BJ (cell line): ENCODE data around the gene CPTP. TPM values are rescaled to one million over a fixed set of nuclear protein-coding genes. Genes with fewer than 3 reads are reported as not detected.

ENCODE experiments used
- CTCF ChIA-PET: fragments of 350-600 bp; formaldehyde crosslinking; extraction: SDS; loops from one replicate; lab custom pipeline; 2021; ENCODE audit warnings: antibody characterized with exemption, inconsistent platforms; lab: Yijun Ruan, JAX
- POLR2A ChIA-PET: fragments of 300-600 bp; sonication (Branson Sonifier 250); formaldehyde crosslinking; extraction: SDS; loops from one replicate; lab custom pipeline; 2021; ENCODE audit warnings: antibody characterized with exemption; lab: Charles Lee
- DNase-seq: peaks from one replicate; pipeline ENCODE4 v3.0.0-alpha.2; 2011; ENCODE audit warnings: low read depth
- H3K27me3 ChIP-seq: 2 replicates; pipeline ENCODE4 v1.6.0; 2011; ENCODE audit warnings: low read length; ENCODE audit not compliant: control insufficient read depth, insufficient read depth
- H3K36me3 ChIP-seq: 2 replicates; pipeline ENCODE4 v1.5.1; 2011; ENCODE audit warnings: low read length; ENCODE audit not compliant: control insufficient read depth, insufficient read depth
- H3K4me3 ChIP-seq: 2 replicates; pipeline ENCODE4 v1.5.1; 2011; ENCODE audit warnings: low read depth, mild to moderate bottlenecking, control low read depth, low read length
- polyA plus RNA-seq: library from polyadenylated mRNA; depleted of rRNA; stranded (reverse); fragments of >200 nt; gene quantifications from 2 replicates; pipeline ENCODE4 v1.2.3, GENCODE V29; 2011
- TF ChIP-seq, protein P1 (sequence below): IDR thresholded peaks from 2 replicates; pipeline ENCODE4 v1.5.1; 2011; ENCODE audit warnings: low read depth, mild to moderate bottlenecking, control low read depth, inconsistent platforms, low read length, moderate library complexity; ENCODE audit not compliant: insufficient read depth

Gene CPTP
- polyA plus RNA-seq, 1 experiment = 14.2 TPM

DNA sequence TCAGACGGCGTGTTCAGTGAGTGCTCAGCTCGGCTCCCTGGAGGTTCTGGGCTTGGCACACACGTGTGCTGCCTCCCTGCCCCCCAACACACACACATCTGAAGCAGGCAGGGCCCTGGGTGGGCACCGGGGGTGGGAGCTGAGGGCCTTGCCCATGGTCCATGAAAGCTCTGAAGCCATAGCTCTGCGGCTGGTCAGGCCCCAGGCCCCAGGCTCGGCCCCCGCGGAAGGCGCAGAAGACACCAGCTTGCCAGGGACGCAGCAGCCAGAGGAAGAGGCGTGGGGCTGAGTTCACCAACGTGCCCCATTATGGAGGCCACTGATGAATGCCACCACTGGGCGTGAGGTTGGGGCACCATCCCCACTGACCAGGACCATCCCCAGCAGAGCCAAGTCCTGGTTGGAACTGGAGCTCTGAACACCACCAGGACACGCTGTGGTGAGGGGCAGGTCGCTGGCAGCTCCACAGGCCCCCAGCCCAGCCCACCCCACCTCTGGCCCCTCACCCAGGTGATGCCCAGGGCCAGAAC, 46.2 kb downstream of the CPTP start:
- POLR2A ChIA-PET = interaction anchor here (1.0 kb wide), 1 partner anchor 9 kb away, joined by 4 read pairs; no protein-coding TSS in a partner anchor
- Histone ChIP-seq H3K27me3 (no peaks in the 10 kb centered on the region), H3K4me3 (no peak overlapping the region), H3K36me3 (peaks cover 5% of the 10 kb centered on the region)
- DNase-seq = no peak
- TF ChIP-seq, protein P1, sequence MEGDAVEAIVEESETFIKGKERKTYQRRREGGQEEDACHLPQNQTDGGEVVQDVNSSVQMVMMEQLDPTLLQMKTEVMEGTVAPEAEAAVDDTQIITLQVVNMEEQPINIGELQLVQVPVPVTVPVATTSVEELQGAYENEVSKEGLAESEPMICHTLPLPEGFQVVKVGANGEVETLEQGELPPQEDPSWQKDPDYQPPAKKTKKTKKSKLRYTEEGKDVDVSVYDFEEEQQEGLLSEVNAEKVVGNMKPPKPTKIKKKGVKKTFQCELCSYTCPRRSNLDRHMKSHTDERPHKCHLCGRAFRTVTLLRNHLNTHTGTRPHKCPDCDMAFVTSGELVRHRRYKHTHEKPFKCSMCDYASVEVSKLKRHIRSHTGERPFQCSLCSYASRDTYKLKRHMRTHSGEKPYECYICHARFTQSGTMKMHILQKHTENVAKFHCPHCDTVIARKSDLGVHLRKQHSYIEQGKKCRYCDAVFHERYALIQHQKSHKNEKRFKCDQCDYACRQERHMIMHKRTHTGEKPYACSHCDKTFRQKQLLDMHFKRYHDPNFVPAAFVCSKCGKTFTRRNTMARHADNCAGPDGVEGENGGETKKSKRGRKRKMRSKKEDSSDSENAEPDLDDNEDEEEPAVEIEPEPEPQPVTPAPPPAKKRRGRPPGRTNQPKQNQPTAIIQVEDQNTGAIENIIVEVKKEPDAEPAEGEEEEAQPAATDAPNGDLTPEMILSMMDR = no peak
- CTCF ChIA-PET = interaction anchor here (0.7 to 6.4 kb wide), 14 partner anchors 8 to 388 kb away, joined by 3 to 46 read pairs (median 8); partner anchors contain the start of genes DVL1, MXRA8 and TAS1R3

DNA sequence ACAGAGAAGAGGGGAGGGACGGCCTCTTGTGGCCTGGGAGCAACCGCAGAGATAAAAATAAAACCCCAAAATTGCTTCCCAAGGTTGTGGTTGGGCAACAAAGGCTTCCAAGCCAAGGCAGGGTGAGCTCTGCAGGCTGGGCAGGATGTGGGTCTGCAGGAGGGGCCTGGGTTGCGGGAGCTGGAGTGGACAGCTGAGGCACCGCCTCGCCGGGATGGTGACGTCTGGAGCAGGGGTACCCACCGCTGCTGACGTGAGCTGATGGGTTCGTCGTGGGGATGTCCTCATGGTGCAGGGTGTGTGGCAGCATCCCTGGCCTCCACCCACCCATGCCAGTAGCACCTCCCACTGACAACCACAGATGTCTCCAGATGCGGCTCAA, 46.8 kb downstream of the CPTP start:
- H3K27me3 ChIP-seq = no peaks in the 10 kb centered on the region
- no peak overlapping the region for H3K4me3 ChIP-seq
- ChIA-PET CTCF (interaction anchor here (0.7 to 6.4 kb wide), 22 partner anchors 8 to 390 kb away, joined by 3 to 46 read pairs (median 6); partner anchors contain the start of genes DVL1, MXRA8 and TAS1R3), POLR2A (interaction anchor here (1.0 kb wide), 1 partner anchor 9 kb away, joined by 4 read pairs; no protein-coding TSS in a partner anchor)
- H3K36me3 ChIP-seq = peaks cover 5% of the 10 kb centered on the region
- no peak for DNase-seq
- TF ChIP-seq, protein P1 = no peak

DNA sequence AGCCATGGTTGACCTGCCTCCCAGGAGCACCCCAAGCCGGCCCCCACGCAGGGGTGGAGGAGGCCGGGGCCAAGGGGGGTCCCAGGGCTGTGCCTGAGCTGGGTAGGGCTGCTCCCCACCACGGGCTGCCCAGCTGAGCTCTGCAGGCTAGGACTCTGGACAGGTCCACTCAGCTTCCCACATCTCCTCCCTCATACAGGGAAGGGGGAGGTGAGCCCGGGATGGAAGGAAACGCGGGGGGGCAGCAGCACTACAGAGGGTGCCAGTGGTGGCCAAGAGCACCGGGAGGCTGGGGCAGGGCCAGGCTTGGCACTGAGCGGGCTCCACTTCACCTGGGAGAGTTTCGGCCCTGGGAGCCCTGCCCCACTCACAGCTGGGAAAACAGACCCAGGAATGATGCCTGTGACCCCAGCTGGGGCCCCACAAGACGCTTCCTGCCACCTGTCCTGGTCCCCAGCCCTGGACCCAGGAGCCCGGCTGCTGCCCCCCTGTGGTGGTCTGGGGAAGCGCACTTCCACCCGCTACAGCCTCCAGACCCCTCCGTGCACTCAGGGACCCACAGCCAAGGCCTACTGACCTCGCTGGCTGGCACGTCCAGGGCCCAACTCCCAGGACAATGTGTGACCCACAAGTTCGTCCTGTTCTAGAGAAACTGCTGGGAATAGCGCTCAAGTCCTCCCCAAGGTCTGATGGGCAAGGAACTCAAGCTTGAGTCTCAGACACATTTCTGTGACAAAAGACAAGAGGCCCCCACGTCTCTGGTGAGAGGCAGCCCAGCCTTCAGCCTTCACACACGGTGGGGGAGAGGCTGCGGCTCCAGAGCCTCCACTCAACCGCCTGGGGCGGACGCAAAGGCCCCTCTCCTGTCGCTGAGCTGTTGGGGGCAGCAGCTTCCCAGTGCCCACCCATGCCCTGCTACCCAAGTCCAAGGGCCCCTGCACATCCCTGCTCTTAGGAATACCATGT, 47.4 kb downstream of the CPTP start:
- DNase-seq = no peak
- ChIA-PET POLR2A (interaction anchor here (1.0 kb wide), 1 partner anchor 10 kb away, joined by 4 read pairs; no protein-coding TSS in a partner anchor), CTCF (interaction anchor here (0.5 to 6.4 kb wide), 25 partner anchors 9 to 391 kb away, joined by 3 to 46 read pairs (median 6); partner anchors contain the start of genes DVL1, MXRA8 and TAS1R3)
- H3K4me3 ChIP-seq = no peak overlapping the region
- no peaks in the 10 kb centered on the region for H3K27me3 ChIP-seq
- TF ChIP-seq, protein P1 = peak; percentile 94
- H3K36me3 ChIP-seq = peaks cover 5% of the 10 kb centered on the region

DNA sequence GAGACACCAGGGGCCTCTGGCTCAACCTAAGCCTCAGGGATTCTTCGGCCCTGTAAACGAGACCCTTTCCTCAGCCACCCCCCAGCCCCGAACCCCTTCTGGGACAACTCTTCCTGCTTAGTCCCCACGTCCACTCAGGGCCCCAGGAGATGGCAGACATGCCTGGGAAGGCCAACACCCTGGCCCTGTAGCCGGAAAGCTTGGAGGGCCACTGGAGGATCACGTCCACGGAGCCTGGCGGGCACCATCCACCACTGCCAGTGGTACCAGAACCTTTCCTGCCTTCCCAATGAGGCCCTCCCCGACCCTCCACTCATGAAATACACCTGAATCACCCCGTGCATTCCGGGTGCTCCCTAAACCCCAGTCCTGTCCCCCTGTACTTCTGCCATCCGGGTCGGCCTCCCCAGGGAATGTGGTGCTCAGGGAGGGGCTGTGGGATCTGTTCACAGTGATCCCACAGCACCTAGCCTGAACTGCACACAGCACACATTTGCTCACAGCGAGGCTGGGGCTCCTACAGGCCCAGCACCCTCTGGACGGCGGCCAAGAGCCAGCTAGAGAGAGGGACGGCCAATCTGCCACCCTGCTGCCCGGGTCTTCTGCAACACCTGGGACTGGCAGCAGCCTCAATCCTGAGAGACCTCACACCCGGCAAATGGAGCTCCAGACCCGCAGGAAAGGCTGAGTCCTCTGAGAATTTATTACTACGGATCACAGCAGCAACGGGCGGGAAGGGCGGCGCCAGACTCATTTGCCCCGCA, 48.6 kb downstream of the CPTP start:
- TF ChIP-seq, protein P1 = no peak
- no peak for DNase-seq
- POLR2A ChIA-PET = no interaction called here
- CTCF ChIA-PET = interaction anchor here (0.5 to 6.4 kb wide), 14 partner anchors 10 to 251 kb away, joined by 3 to 46 read pairs (median 9); partner anchors contain the start of genes DVL1, MXRA8 and TAS1R3
- no peaks in the 10 kb centered on the region for H3K27me3 ChIP-seq
- peaks cover 5% of the 10 kb centered on the region for H3K36me3 ChIP-seq
- H3K4me3 ChIP-seq = no peak overlapping the region
